Right renal pelvis (tissue), 4 donors: ENCODE measurements around the gene PLOD1. TPM values are rescaled to one million over a fixed set of nuclear protein-coding genes. Genes with fewer than 3 reads are reported as not detected.

Experiments used
- DNase-seq, 4 donors: peaks; one replicate each; pipeline ENCODE4 v3.0.0-alpha.2; 2013; ENCODE audit warnings: low read depth in 4 of 4, low spot score in 3 of 4, missing footprints in 1 of 4
- polyA plus RNA-seq, 4 donors: library from polyadenylated mRNA; unstranded; fragments of 120-200 nt; gene quantifications; one replicate each; pipeline ENCODE4 v1.2.1, GENCODE V29; 2013; ENCODE audit not compliant: insufficient read length in 4 of 4

Gene PLOD1
- polyA plus RNA-seq, 4 donors = 93.5 to 117 (median 96.5) TPM

GRCh38 chr1:11970441-11971185 lies 36.1 kb downstream of the PLOD1 start:
- DNase-seq = no peak

- DNase-seq = no peak
These were observed 43.1 kb downstream of the PLOD1 start for GRCh38 chr1:11977625-11978024.

GRCh38 chr1:11978301-11978700 lies 43.8 kb downstream of the PLOD1 start:
- DNase-seq = no peak

- no peak for DNase-seq
These were observed 44.7 kb downstream of the PLOD1 start for GRCh38 chr1:11979028-11979850.

DNA sequence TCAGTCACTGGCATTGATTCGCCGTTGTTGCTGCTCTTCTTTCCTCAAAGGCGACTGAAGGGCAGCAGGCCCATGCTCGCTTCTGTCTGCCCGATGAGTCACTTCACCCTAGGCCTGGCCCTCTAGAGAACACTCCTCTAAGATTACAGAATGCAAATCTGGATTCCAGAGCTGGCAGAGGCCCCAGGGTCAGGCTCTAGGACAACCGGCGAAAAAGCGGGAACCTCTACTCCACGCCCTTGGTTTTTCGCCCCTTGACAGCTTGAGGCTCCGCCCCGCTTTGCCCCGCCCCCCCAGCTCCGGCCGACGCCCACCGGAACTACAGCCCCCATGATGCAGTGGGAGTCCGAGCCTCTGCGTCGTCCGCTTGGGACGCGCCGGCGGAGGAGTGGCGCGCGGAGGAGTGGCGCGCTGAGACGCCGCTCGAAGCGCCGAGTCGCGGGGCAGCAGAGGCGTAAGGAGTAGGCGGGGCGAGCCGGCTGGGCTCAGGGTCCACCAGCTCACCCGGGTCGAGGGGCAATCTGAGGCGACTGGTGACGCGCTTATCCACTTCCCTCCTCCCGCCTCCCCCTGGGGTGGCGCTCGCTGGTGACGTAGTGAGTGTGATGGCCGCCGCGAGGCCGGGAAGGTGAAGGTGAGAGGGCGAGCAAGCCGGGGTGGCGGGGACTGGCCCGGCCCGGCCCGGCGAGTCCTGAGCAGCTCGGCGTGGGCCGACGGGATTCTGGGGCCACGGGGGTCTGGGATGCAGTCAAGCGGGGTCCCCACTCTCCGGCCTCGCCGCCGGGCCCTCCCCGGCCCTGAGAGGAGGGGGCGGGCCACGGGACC lies 45.5 kb downstream of the PLOD1 start, which contains the start of gene MFN2:
Gene MFN2, plus strand, starts transcription at position 594 of the 825 bp plus-strand sequence. CDS start 8,725 bp downstream, outside the sequence.
- peak; percentile 93 to 95 (median 94) for DNase-seq

DNA sequence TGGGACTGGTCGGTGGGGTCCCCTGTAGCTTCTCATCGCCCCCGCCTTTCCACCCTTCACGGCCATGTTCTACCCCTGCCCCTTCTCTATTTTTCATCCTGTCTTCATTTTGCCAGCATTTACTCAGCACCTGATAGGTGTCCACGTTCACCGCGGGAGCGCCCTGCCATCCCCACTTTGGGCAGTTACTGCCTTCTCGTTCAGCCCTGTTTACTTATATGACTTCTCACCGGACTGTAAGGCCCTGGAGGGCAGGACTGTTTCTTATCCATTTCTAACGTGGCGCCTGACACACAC lies 46.1 kb downstream of the PLOD1 start:
- DNase-seq = no peak

- DNase-seq = no peak
These were observed 47.0 kb downstream of the PLOD1 start for GRCh38 chr1:11981378-11982009.

DNA sequence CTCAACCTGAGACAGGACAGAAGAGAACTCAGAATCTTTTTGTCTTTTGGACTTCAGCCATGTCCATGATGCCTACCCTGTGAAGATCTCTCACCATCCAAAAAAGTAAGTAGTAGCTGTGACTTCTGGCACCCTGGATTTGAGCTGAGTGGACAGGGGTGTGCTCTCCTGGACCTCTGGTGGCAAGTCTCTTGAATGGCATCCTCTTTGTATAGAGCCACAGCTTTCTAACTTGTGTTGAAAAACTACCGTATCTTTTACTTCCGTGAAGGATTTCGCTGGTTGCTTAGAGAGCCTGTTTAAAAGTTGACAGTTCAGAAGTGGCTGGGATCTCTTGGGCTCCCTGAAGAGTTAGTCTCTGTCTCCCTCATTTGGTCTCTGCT lies 47.5 kb downstream of the PLOD1 start:
- DNase-seq = no peak

DNA sequence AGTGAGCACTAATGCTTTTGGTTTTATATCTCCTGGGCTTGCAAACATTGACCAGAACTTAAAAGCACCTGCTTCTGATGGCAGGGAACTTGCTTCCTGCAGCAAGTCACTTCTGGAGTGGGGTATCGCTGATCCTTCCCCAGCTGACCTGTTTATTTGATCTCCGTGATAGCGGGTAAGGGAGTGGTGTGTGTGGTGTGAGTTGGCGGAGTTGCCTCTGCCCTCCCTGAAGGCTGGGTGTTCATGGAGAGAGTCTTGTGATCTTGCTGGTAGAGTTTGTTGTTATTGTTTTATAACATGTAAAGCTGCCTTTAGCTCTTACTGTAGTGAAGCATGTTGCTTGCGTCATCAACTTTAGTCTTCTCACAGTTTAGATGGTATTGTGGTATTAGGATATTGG lies 49.6 kb downstream of the PLOD1 start:
- DNase-seq = no peak

DNA sequence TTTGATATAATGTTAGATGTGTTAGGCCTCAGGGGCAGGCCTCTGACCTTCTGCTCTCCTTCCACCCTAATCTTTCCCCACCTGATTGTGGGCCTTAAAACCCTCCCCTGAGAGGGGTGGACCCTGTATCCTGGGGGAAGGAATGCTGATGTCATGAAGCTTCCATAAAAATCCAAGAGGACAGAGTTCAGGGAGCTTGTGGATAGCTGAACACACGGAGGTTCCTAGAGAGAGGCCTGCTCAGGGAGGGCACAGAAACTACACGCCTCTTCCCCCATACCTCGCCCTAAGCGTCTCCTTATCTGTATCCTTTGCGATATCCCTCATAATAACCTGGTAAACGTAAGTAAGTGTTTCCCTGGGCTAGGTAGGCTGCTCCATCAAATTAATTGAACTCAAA lies 50.1 kb downstream of the PLOD1 start:
- DNase-seq = no peak

DNA sequence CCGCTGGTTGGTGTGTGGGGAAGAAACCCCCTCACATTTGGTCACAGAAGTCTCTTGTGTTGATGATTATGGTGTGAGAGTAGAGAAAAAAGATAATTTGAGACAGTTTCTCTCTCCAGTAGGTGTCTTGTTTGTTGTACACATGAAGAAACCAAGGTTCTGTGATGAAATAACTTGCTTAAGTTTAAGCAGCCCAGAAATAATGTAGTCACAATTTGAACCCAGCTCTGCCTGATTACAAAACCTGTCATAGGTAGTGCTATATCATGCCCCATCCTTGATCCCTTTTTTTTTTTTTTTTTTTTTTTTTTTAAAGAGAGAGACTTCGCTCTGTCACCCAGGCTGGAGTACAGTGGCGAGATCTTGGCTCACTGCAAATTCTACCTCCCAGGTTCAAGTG lies 50.7 kb downstream of the PLOD1 start:
- no peak for DNase-seq

DNA sequence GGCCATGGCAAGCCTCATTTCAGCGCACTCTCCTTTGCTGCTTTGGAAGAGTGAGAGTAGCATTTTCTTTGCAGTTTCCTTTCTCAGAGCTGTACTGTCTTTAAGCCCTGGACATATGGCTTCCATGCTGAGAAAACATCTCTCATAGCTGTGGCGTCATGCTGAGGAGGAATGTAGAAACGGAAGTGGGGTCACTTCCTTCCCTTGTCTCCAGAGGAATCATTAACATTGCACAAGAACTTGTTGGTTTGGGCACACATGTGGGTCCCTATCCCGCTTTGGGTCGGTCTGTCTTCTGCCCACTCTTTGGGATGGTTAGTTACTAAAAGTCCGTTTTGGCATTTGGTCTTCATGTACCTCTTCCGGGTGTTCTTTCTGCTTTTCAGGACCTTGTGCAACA lies 51.3 kb downstream of the PLOD1 start:
- no peak for DNase-seq

- no peak for DNase-seq
These were observed 55.2 kb downstream of the PLOD1 start for GRCh38 chr1:11989669-11990068.

GRCh38 chr1:11990303-11991032 lies 56.0 kb downstream of the PLOD1 start:
- no peak for DNase-seq

DNA sequence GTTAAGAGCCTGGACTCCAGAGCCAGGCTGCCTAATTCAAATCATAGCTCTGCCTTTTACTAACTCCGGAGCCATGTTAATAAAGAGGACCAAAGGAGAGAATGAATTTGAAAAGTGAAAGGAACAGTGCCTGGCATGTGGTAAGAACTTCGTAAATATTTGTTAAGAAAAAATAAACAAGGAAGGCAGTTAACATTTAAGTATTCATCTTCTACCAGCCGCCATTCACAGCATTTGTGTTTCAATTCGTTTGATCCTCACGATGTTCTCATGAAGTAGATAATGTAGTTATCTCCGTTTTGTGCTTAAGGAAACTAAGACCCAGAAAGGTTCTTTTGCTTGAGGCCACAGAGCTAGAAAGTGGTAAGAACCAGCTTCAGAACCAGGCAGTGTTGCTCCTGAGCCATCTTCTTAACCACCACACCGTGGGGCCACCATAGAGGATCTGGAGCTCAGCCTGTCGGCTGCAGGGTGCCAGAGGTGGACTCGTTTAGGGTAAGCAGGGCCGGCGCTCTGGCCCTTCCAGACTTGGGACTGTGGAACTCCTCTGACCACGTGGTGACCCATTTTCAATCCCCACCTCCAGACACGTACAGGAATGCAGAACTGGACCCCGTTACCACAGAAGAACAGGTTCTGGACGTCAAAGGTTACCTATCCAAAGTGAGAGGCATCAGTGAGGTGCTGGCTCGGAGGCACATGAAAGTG lies 57.6 kb downstream of the PLOD1 start:
- DNase-seq = no peak

GRCh38 chr1:11997081-11997850 lies 62.7 kb downstream of the PLOD1 start:
- no peak for DNase-seq

DNA sequence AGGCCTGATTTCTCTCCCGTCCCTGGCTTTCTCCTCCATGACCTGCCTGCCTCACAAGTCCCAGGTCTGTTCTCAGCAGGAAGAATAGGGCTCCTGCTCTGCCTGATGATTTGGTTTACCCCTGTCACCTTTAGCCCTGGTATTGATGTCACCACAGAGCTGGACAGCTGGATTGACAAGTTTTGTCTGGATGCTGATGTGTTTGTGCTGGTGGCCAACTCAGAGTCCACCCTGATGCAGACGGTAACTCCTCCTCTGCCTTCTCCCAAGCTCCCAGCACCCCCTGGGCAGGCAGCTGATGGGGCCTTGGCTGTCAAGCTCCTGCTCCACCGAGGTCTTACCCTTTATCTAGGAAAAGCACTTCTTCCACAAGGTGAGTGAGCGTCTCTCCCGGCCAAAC lies 64.1 kb downstream of the PLOD1 start:
- no peak for DNase-seq

DNA sequence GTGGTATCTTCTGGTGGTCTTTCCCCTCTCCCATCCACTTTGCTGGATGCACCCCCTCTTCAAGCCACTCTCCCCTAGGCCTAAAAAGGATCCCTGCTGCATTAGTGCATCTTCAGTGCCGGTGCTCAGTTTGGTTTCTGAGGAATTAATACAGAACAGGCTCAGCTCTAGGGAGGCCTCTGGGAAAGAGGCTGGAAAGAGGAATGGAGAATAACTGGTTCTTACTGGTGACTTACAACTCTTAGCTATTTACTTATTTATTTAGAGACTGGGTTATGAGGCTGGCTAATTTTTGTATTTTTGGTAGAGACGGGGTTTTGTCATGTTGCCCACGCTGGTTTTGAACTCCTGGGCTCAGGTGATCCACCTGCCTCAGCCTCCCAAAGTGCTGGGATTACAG lies 64.7 kb downstream of the PLOD1 start:
- no peak for DNase-seq
